ENCODE results near the gene GMDS.

Gene GMDS

DNA sequence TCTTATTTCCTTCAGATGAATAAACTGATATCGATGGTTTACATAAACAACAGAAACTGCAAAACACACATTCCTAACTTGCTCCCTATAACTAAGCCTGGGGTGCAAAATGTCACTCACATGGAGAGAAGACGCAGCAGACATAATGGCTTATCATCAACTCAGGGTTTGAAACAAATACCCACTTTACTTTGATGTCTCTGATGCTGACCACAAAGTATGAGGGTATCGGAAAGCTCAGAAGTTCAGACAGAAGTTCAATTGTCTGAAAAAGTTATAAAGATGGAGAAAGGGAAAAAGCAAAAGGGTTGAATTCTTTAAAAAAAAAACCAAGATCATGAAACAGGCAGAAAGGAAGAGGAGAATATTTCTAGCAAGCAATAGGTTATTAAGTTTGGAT is 533.0 kb downstream of the GMDS start:
- TF ChIP-seq ZNF565 (CRISPR knock-in tag; conservative IDR thresholded peaks at IDR 0.05; ENCODE audit: low read depth): no peak
- TF ChIP-seq, protein P1, sequence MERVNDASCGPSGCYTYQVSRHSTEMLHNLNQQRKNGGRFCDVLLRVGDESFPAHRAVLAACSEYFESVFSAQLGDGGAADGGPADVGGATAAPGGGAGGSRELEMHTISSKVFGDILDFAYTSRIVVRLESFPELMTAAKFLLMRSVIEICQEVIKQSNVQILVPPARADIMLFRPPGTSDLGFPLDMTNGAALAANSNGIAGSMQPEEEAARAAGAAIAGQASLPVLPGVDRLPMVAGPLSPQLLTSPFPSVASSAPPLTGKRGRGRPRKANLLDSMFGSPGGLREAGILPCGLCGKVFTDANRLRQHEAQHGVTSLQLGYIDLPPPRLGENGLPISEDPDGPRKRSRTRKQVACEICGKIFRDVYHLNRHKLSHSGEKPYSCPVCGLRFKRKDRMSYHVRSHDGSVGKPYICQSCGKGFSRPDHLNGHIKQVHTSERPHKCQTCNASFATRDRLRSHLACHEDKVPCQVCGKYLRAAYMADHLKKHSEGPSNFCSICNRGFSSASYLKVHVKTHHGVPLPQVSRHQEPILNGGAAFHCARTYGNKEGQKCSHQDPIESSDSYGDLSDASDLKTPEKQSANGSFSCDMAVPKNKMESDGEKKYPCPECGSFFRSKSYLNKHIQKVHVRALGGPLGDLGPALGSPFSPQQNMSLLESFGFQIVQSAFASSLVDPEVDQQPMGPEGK (CRISPR knock-in tag; IDR thresholded peaks at IDR 0.05; ENCODE audit: borderline replicate concordance): no peak
- no peak for TF ChIP-seq OSR1 (CRISPR knock-in tag; IDR thresholded peaks at IDR 0.05)
- no peak for TF ChIP-seq ZC3H10 (CRISPR knock-in tag; IDR thresholded peaks at IDR 0.05)
- TF ChIP-seq SNAI2 (CRISPR knock-in tag; IDR thresholded peaks at IDR 0.05): no peak
- TF ChIP-seq CSDC2 (CRISPR knock-in tag; IDR thresholded peaks at IDR 0.05): no peak
- ATAC-seq: no peak

DNA sequence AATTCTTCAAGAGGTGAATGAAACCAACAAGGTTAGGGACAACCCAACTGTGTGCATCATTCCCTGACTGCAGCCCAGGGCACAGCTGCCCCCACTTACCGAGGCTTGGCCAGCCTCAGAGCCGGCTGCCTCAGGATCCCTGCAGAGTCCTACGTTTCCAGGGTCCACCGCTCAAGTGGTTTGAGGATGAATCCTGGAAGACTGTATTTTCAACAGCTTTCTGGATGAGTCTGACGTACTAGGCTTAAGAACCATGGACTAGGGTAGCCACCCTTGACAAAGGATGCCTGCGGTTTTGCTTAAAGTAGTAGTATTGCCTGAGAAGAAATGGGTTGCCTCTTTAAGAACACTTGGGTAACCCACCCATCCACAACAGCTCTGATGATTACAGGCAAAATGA is 534.3 kb downstream of the GMDS start:
- TF ChIP-seq, protein P2, sequence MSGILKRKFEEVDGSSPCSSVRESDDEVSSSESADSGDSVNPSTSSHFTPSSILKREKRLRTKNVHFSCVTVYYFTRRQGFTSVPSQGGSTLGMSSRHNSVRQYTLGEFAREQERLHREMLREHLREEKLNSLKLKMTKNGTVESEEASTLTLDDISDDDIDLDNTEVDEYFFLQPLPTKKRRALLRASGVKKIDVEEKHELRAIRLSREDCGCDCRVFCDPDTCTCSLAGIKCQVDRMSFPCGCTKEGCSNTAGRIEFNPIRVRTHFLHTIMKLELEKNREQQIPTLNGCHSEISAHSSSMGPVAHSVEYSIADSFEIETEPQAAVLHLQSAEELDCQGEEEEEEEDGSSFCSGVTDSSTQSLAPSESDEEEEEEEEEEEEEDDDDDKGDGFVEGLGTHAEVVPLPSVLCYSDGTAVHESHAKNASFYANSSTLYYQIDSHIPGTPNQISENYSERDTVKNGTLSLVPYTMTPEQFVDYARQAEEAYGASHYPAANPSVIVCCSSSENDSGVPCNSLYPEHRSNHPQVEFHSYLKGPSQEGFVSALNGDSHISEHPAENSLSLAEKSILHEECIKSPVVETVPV (CRISPR knock-in tag; IDR thresholded peaks at IDR 0.05): no peak
- ATAC-seq: no peak

DNA sequence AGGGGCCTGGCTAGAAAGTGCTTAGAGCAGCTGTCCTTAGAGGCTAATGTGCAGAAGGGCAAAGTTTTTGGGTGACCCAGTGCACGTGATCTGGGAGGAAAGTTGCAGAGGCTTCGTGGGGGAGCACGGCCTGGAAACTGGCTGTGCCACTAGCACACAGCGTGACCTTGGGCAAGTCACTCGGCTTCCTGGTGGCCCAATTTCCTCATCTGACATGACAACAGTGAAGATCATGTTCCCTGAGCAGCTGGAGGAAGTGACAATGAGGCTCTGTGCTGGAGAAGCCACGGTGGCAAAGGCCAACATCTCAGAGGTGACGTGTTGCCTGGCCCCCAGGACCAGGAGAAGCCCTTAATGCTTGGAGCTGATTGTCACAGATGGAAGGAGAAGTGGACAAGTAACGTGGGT is 536.2 kb downstream of the GMDS start:
- no peak for TF ChIP-seq RARB (CRISPR knock-in tag; IDR thresholded peaks at IDR 0.05)
- TF ChIP-seq, protein P3, sequence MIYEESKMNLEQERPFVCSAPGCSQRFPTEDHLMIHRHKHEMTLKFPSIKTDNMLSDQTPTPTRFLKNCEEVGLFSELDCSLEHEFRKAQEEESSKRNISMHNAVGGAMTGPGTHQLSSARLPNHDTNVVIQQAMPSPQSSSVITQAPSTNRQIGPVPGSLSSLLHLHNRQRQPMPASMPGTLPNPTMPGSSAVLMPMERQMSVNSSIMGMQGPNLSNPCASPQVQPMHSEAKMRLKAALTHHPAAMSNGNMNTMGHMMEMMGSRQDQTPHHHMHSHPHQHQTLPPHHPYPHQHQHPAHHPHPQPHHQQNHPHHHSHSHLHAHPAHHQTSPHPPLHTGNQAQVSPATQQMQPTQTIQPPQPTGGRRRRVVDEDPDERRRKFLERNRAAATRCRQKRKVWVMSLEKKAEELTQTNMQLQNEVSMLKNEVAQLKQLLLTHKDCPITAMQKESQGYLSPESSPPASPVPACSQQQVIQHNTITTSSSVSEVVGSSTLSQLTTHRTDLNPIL (CRISPR knock-in tag; IDR thresholded peaks at IDR 0.05; ENCODE audit: low read depth): no peak

DNA sequence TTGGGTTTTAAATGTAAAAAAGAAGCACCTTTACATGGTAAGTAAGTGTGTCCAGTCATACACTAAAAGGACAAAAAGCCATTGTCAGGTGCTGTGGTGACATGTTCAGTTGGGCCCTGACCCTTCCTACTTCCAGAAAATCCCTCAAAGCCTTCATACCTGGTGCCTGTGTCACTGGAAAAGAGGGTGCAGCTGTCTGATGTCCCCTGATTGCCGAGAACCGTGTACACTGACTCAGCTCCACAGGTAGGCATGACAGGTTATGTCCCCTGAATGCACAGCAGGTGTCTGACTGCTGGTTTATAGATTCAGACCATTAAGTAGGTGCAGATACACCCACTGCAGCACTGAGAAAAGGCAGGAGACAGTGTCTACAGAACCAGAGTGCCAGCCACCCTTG is 536.6 kb downstream of the GMDS start:
- ATAC-seq: no peak
- TF ChIP-seq TCF4 (CRISPR knock-in tag; IDR thresholded peaks at IDR 0.05; ENCODE audit: borderline replicate concordance): no peak
- TF ChIP-seq ESRRG (CRISPR knock-in tag; IDR thresholded peaks at IDR 0.05): no peak
- no peak for TF ChIP-seq ZNF565 (CRISPR knock-in tag; conservative IDR thresholded peaks at IDR 0.05; ENCODE audit: low read depth)
- no peak for TF ChIP-seq PPARA (CRISPR knock-in tag; IDR thresholded peaks at IDR 0.05; ENCODE audit: borderline replicate concordance)
- TF ChIP-seq SNAI2 (CRISPR knock-in tag; IDR thresholded peaks at IDR 0.05): no peak
- TF ChIP-seq RARB (CRISPR knock-in tag; IDR thresholded peaks at IDR 0.05): no peak
- TF ChIP-seq ISL1 (CRISPR knock-in tag; IDR thresholded peaks at IDR 0.05): no peak
- TF ChIP-seq GLIS3 (CRISPR knock-in tag; IDR thresholded peaks at IDR 0.05): no peak
- TF ChIP-seq, protein P1 (CRISPR knock-in tag; IDR thresholded peaks at IDR 0.05; ENCODE audit: borderline replicate concordance): no peak
- TF ChIP-seq ZFP3 (CRISPR knock-in tag; IDR thresholded peaks at IDR 0.05): no peak
- TF ChIP-seq CSDC2 (CRISPR knock-in tag; IDR thresholded peaks at IDR 0.05): no peak
- TF ChIP-seq, protein P3 (CRISPR knock-in tag; IDR thresholded peaks at IDR 0.05; ENCODE audit: low read depth): no peak
- no peak for TF ChIP-seq OSR1 (CRISPR knock-in tag; IDR thresholded peaks at IDR 0.05)

More for the DNA sequence above, 536.2 kb downstream of the GMDS start:
- no peak for ATAC-seq

DNA sequence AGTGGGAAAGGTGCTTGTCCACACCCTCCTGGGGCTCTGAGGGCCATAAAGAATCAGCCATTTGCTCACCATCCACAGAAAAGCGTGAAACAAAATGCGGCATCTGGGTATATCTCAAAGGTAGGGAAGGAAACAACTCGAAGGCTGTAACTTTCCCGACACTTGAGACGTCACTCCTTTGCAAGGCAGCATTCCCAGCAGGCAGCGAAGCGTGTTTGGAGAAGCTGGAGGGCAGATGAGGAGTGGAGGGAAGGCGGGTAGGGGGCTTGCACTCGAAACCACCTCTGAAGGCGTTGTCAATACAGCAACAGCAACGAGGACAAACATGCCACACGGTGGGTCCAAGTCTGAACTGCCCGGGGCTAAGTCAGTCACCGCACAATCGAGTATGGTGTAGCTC is 537.3 kb downstream of the GMDS start:
- ATAC-seq: no peak
- TF ChIP-seq SNAI2 (CRISPR knock-in tag; IDR thresholded peaks at IDR 0.05) (no peak), GLIS3 (CRISPR knock-in tag; IDR thresholded peaks at IDR 0.05) (no peak), ESRRG (CRISPR knock-in tag; IDR thresholded peaks at IDR 0.05) (no peak), ZNF565 (CRISPR knock-in tag; conservative IDR thresholded peaks at IDR 0.05; ENCODE audit: low read depth) (no peak), CSDC2 (CRISPR knock-in tag; IDR thresholded peaks at IDR 0.05) (no peak), OSR1 (CRISPR knock-in tag; IDR thresholded peaks at IDR 0.05) (no peak), ZNF70 (CRISPR knock-in tag; IDR thresholded peaks at IDR 0.05) (no peak), ZC3H10 (CRISPR knock-in tag; IDR thresholded peaks at IDR 0.05) (no peak), ZNF8 (CRISPR knock-in tag; IDR thresholded peaks at IDR 0.05) (no peak), ZFP30 (CRISPR knock-in tag; IDR thresholded peaks at IDR 0.05) (no peak)
- TF ChIP-seq, protein P4, sequence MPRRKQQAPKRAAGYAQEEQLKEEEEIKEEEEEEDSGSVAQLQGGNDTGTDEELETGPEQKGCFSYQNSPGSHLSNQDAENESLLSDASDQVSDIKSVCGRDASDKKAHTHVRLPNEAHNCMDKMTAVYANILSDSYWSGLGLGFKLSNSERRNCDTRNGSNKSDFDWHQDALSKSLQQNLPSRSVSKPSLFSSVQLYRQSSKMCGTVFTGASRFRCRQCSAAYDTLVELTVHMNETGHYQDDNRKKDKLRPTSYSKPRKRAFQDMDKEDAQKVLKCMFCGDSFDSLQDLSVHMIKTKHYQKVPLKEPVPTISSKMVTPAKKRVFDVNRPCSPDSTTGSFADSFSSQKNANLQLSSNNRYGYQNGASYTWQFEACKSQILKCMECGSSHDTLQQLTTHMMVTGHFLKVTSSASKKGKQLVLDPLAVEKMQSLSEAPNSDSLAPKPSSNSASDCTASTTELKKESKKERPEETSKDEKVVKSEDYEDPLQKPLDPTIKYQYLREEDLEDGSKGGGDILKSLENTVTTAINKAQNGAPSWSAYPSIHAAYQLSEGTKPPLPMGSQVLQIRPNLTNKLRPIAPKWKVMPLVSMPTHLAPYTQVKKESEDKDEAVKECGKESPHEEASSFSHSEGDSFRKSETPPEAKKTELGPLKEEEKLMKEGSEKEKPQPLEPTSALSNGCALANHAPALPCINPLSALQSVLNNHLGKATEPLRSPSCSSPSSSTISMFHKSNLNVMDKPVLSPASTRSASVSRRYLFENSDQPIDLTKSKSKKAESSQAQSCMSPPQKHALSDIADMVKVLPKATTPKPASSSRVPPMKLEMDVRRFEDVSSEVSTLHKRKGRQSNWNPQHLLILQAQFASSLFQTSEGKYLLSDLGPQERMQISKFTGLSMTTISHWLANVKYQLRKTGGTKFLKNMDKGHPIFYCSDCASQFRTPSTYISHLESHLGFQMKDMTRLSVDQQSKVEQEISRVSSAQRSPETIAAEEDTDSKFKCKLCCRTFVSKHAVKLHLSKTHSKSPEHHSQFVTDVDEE (CRISPR knock-in tag; IDR thresholded peaks at IDR 0.05): no peak
- TF ChIP-seq, protein P5, sequence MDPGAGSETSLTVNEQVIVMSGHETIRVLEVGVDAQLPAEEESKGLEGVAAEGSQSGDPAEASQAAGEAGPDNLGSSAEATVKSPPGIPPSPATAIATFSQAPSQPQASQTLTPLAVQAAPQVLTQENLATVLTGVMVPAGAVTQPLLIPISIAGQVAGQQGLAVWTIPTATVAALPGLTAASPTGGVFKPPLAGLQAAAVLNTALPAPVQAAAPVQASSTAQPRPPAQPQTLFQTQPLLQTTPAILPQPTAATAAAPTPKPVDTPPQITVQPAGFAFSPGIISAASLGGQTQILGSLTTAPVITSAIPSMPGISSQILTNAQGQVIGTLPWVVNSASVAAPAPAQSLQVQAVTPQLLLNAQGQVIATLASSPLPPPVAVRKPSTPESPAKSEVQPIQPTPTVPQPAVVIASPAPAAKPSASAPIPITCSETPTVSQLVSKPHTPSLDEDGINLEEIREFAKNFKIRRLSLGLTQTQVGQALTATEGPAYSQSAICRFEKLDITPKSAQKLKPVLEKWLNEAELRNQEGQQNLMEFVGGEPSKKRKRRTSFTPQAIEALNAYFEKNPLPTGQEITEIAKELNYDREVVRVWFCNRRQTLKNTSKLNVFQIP (CRISPR knock-in tag; IDR thresholded peaks at IDR 0.05; ENCODE audit: borderline replicate concordance, low read depth): no peak
- TF ChIP-seq, protein P2 (CRISPR knock-in tag; IDR thresholded peaks at IDR 0.05): no peak

All from SK-N-SH treated with all-trans-retinoic acid at 6 μM for 48 hours (cell line).